Vagina (tissue), 2 donors: ENCODE data around the gene DYDC1. TPM values are rescaled to one million over a fixed set of nuclear protein-coding genes. Genes with fewer than 3 reads are reported as not detected.

Source experiments
- DNase-seq, 2 donors: peaks; one replicate each; pipeline ENCODE4 v3.0.0-alpha.2; 2017; ENCODE audit errors: extremely low spot score in 2 of 2
- H3K27ac ChIP-seq: fragments of 200-600 bp; sonication (generic); one replicate; pipeline ENCODE4 v1.5.1; 2019
- H3K27me3 ChIP-seq: fragments of 200-600 bp; sonication (generic); one replicate; pipeline ENCODE4 v1.5.1; 2019
- H3K36me3 ChIP-seq, 2 donors: fragments of 200-600 bp; sonication (generic); one replicate each; pipeline ENCODE4 v1.5.1; 2017 to 2019
- H3K4me1 ChIP-seq: fragments of 200-600 bp; sonication (generic); one replicate; pipeline ENCODE4 v1.5.1; 2019
- H3K4me3 ChIP-seq, 2 donors: fragments of 200-600 bp; sonication (generic); 1 replicate in 1 of 2; 2 replicates in 1 of 2; pipeline ENCODE4 v1.5.1; 2016 to 2019
- H3K9me3 ChIP-seq: fragments of 200-600 bp; sonication (generic); one replicate; pipeline ENCODE4 v1.5.1; 2019
- CTCF ChIP-seq, 3 experiments: fragments of 450-650 bp in 2 of 3; fragments of 200-600 bp in 1 of 3; sonication (generic) in 1 of 3; IDR thresholded peaks; one replicate each; pipeline ENCODE4 v1.5.1; 2017 to 2019; ENCODE audit warnings: antibody characterized with exemption in 3 of 3, mild to moderate bottlenecking in 2 of 3, moderate library complexity in 2 of 3
- POLR2A ChIP-seq, 2 donors: fragments of 450-650 bp; IDR thresholded peaks; one replicate each; pipeline ENCODE4 v1.6.1; 2017; ENCODE audit warnings: antibody characterized with exemption in 2 of 2, mild to moderate bottlenecking in 2 of 2, moderate library complexity in 2 of 2
- POLR2AphosphoS5 ChIP-seq, 2 donors: sonication (generic); formaldehyde crosslinking; IDR thresholded peaks; one replicate each; pipeline ENCODE4 v1.9.0; 2017; ENCODE audit warnings: antibody characterized with exemption in 2 of 2, mild to moderate bottlenecking in 2 of 2, low read depth in 1 of 2; ENCODE audit not compliant: insufficient read depth in 1 of 2
- intact Hi-C: fragments of 100-400 bp; cut with DNase I; formaldehyde crosslinking; loops from one replicate; pipeline ENCODE4 v1.15.1; 2023
- total RNA-seq: library from RNA; depleted of rRNA; stranded (reverse); fragments of >200 nt; gene quantifications from one replicate; pipeline ENCODE4 v1.2.3, GENCODE V29; 2016

The DYDC1 gene
- total RNA-seq, 1 donor from 2014 or later = not detected

DNA sequence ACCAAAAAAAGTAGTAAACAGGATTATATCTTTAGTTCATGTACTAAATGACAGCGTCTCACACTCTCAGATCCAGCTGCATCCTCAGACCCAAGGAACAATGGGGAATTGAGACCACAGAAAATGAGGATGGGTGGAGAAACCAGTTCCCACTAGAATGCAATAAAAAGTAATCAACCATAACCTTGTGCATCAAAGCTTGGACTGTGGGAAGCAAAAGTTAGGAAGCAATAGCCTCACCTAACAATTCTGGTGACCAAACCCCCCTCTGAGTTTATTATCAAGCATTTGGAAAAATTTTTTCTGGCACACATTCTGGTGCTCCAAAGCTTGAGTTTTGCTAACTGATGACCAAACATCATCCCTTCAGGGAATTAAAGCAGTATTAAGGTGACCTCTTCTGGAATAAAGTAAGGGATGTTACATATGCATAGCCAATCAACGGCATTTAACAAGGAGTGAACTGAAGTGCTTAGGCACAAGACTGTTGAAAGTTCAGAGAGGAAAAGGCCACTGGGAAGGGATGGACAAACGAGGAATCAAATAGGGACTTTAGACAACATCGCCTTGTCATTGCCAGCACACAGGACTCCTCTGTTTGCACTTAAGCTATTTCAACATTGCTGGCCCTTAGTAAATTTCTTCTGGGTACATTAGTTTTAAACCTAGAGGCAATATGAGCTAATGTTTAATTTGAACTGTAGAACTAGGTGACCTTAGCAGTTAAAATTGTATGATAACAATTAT lies 65.9 kb downstream of the DYDC1 start:
- DNase-seq = no peak
- no peaks in the 10 kb centered on the region for H3K9me3 ChIP-seq

DNA sequence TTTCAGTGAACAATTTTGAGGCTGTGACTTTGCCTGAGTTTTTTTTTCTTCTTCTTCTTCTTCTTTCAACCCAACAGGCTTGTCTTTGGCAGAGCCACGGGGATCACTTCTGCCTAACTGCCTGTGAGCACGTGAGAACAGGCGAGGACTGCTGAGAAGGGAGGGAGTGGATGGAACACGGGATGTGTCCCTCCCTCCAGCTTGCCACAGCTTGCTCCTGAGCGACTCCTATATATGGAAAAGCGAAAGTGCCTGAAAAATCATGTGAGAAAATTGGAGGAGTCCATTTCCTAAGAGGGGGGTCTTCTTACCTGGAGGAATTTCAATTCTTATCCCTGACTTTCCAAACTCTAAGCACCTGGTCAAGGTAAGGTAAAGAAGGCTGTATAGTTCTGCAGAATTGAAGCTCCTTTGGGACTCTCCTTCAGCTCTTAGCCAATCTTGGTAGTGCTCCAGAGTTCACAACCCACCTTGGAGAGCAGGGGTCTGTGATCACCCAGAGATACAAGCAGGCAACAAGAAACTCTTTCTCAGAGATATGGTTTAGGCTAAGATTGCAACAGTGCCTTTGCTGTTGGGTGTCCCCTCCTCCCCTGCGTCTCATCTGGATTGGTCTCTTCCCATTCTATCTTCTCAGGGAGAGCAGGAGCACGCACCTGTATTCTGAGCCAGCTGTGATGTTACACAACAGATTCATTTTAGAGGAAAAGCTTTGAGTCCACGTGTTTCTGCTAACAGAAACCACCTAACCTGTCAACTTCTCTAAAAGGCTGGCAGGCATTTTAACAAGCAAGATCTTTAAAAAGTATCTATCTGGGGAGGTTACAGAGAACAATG lies 66.9 kb downstream of the DYDC1 start, which contains the start of gene MAT1A:
Gene MAT1A, minus strand, starts transcription at position 208 of the 837 bp plus-strand sequence. CDS start 235 bp downstream, outside the sequence.
- TF ChIP-seq POLR2A (IDR thresholded peaks at IDR 0.05) = no peak
- no peak for TF ChIP-seq CTCF (IDR thresholded peaks at IDR 0.05)
- TF ChIP-seq POLR2AphosphoS5 (IDR thresholded peaks at IDR 0.05; ENCODE audit: insufficient read depth in 1 of 2, low read depth in 1 of 2) = peak in 1 of 2 donors; percentile 34
- no peak within 1 kb of the TSS for H3K4me3 ChIP-seq
- intact Hi-C loops = no loop called here
- H3K27me3 ChIP-seq = no peaks in the 10 kb centered on the region
- no peaks in the 10 kb centered on the region for H3K4me1 ChIP-seq
- H3K27ac ChIP-seq = no peak within 1 kb of the TSS
- no peaks in the 10 kb centered on the region for H3K36me3 ChIP-seq
- no peaks in the 10 kb centered on the region for H3K9me3 ChIP-seq
- DNase-seq = peak; percentile 79 to 95

More for the DNA sequence above, 65.9 kb downstream of the DYDC1 start:
- Histone ChIP-seq H3K27ac (no peak overlapping the region), H3K4me1 (no peaks in the 10 kb centered on the region), H3K27me3 (no peaks in the 10 kb centered on the region), H3K4me3 (no peak overlapping the region), H3K36me3 (no peaks in the 10 kb centered on the region)
- TF ChIP-seq POLR2A (IDR thresholded peaks at IDR 0.05) (no peak), CTCF (IDR thresholded peaks at IDR 0.05) (no peak), POLR2AphosphoS5 (IDR thresholded peaks at IDR 0.05; ENCODE audit: insufficient read depth in 1 of 2, low read depth in 1 of 2) (no peak)
- intact Hi-C loops = no loop called here

- DNase-seq = no peak
- H3K27ac ChIP-seq = no peak overlapping the region
- no peaks in the 10 kb centered on the region for H3K27me3 ChIP-seq
- no peaks in the 10 kb centered on the region for H3K4me1 ChIP-seq
- H3K9me3 ChIP-seq = no peaks in the 10 kb centered on the region
- TF ChIP-seq POLR2AphosphoS5 (IDR thresholded peaks at IDR 0.05; ENCODE audit: insufficient read depth in 1 of 2, low read depth in 1 of 2) = no peak
- TF ChIP-seq POLR2A (IDR thresholded peaks at IDR 0.05) = no peak
- TF ChIP-seq CTCF (IDR thresholded peaks at IDR 0.05) = no peak
- no peaks in the 10 kb centered on the region for H3K36me3 ChIP-seq
- intact Hi-C loops = no loop called here
- no peak overlapping the region for H3K4me3 ChIP-seq
Measured at GRCh38 chr10:80288849-80289248, 67.7 kb downstream of the DYDC1 start.

Other genes starting within 250 kb of the DYDC1 start
- 61.4 TPM for gene PLAC9, start 224.0 kb downstream of the DYDC1 start, total RNA-seq
- 101 TPM for gene ANXA11, start 151.2 kb downstream of the DYDC1 start, total RNA-seq
- gene MAT1A, start 67.1 kb downstream of the DYDC1 start, total RNA-seq = not detected
- gene DYDC2, start within 50 bp of the DYDC1 start, total RNA-seq = not detected
- 62.4 TPM for gene PRXL2A, start 51.8 kb upstream of the DYDC1 start, total RNA-seq
- 98.0 TPM for gene TSPAN14, start 97.6 kb upstream of the DYDC1 start, total RNA-seq
- gene SH2D4B, start 181.1 kb upstream of the DYDC1 start, total RNA-seq = not detected